Stomach (tissue), 4 donors: ENCODE data around the gene COX7A2L.

Source experiments
- CTCF ChIP-seq, 7 experiments: fragments of 450-650 bp in 4 of 7; fragments of 200-600 bp in 3 of 7; sonication (generic) in 3 of 7; IDR thresholded peaks; one replicate each; pipeline ENCODE4 v1.5.1; 2016 to 2019; ENCODE audit warnings: antibody characterized with exemption in 7 of 7, control low read depth in 2 of 7, mild to moderate bottlenecking in 1 of 7
- POLR2A ChIP-seq, 4 donors: fragments of 450-650 bp; IDR thresholded peaks; one replicate each; pipeline ENCODE4 v1.6.1; 2016; ENCODE audit warnings: antibody characterized with exemption in 4 of 4, control low read depth in 2 of 4, mild to moderate bottlenecking in 1 of 4, moderate library complexity in 1 of 4
- POLR2AphosphoS5 ChIP-seq, 3 donors: sonication (generic); formaldehyde crosslinking; IDR thresholded peaks; one replicate each; pipeline ENCODE4 v1.6.1; 2016; ENCODE audit warnings: antibody characterized with exemption in 3 of 3

- TF ChIP-seq POLR2A (IDR thresholded peaks at IDR 0.05): no peak
- TF ChIP-seq CTCF (IDR thresholded peaks at IDR 0.05): no peak
- TF ChIP-seq POLR2AphosphoS5 (IDR thresholded peaks at IDR 0.05): no peak
These were observed 35.4 kb downstream of the COX7A2L start for GRCh38 chr2:42325609-42326008.
